A673 (cell line): ENCODE results near the gene ECI2.

Experiments used
- CTCF ChIP-seq: fragments of 300-800, 200-600 bp; sonication (generic); conservative IDR thresholded peaks from 2 replicates; pipeline ENCODE4 v1.5.1; 2017; ENCODE audit warnings: low read depth, mild to moderate bottlenecking, antibody characterized with exemption, low read length, moderate library complexity, mixed read lengths
- EZH2 ChIP-seq: fragments of 200-600 bp; sonication (generic); IDR thresholded peaks from 2 replicates; pipeline ENCODE4 v1.6.1; 2017; ENCODE audit warnings: borderline replicate concordance, low read depth, mild to moderate bottlenecking, mixed read lengths, antibody characterized with exemption, low read length; ENCODE audit not compliant: poor library complexity, severe bottlenecking

DNA sequence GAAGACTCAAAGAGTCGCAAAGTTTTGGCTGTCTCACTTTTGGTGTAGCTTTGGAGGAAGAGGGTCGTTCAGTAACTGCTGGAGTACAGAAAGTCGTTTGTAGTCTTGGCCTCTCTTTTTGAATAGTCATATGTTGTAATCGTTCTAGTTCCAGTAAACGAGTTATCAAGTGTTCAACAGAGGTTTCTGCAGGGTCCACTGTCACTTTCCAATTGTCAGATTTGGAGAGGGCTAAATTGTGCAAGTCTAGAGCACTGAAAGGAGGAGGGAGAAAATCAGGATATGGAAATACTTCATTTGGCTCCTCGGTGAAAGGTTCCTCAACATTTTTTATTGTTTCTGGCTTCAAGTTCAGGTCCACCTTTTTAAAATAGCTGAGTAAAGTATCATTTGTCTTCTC is 66.2 kb downstream of the ECI2 start:
- TF ChIP-seq CTCF (no peak), EZH2 (no peak)
